HG03439 (cell line): ENCODE measurements around the gene CSKMT.
"Not testable (repeated sequence)": the region's sequence is repeated elsewhere in the genome, so short reads cannot be mapped to it uniquely, and the experiment has no call there.

ENCODE experiments used
- ATAC-seq: cut with Tn5 transposase; IDR thresholded peaks from one replicate; pipeline ENCODE4 v1.9.1; 2021; ENCODE audit warnings: mild to moderate bottlenecking, moderate library complexity; ENCODE audit not compliant: unreplicated experiment

Gene CSKMT

DNA sequence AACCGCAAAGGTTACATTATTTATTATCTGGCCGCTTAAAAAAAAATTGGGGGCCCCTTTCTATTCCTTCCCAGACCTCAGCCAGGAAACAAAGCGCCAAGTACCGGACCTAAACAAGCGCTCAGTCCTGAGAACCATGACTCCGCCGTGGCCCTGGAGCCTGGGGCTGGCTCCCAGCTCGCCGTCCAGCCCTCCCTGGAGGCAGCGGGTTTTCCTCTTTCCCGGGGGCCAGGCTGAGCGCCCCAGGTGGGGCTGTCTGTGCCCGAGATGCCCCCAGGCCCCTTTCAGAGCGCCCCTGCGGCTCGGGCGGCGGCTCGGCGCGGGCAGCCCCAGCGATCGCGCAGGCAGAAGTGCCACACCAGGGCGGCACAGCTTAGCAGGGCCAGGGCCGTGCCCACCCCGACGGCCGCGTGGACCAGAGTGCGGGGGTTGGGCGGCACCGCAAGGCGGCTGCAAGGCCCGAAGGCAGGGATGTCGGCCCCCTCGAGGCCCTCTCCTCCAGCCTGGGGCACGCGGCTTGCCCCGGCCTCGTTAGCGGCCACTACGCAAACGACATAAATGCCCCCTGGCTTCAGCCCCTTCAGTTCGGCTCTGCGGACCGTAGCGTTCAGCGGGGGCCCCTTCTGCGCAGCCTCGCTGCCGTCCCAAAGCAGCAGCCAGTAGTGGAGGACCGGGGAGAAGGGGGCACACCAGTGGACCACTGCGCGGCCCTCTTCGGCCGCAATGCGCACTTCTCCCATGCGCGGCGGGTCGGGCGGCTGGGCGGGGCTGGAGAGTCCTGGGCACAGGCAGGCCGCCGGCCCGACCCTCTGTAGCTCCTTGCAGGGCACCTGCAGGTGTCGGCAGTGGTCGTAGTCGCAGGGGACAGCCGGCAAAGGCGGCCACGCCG, 22.6 kb downstream of the CSKMT start:
- ATAC-seq, result no peak

DNA sequence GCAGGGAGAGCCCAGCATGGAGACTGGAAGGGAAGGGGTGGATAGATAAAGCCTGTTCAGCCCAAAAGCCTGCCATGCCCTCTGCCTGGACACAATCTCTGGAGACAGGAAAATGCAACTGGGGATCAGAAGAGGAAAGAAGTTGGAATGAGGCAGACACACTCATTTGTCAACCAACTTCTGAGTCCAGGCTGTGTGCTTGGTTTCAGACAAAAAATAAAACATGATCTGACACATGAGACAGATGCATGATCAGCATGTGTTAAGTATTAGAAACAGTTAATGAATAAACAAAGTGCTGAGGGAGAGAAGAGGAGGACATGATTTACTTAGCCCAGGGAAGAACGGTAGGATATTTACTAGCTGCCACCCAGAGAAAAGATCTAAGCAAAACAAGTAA, 23.4 kb downstream of the CSKMT start:
- no peak for ATAC-seq

- ATAC-seq, result no peak
Measured at GRCh38 chr11:62689421-62690183, 24.5 kb downstream of the CSKMT start, which contains the start of gene LRRN4CL. LRRN4CL (minus strand) TSS chr11:62689530; CDS start chr11:62688508, 1,022 bp downstream.

- not testable (repeated sequence) for ATAC-seq
Measured at GRCh38 chr11:62693624-62694023, 28.5 kb downstream of the CSKMT start.

DNA sequence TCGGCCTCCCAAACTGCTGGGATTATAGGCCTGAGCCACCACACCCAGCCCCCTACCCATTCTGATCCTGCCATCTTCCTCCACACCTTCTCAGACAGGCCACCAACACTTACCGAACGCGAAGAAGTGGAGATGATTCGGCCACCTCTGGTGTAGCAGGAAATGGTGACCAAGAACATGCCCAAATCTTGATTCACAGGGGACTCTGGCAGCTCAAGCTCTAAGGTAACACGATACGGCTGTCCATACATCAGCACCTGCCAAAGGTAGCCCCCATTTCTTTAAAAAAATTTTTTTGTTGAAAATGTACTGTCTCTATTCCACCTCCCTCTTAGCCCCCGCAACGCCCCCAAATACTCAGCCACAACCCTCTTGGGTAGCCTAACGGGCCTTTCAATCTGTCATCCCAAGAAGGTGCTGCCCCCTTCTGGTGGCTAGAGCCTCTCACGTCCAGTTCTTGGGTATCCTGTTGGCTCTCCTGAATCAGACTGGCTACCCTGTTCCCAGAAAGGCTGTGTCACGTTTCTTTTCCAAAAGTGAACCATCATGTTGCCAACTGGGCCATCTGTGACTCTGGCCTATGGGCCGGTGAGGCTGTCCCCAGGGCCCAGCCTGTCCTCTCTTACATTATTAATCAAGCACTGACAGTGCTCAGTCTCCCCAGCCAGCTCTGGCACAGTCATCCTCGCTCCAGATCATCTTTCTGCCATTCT, 29.5 kb downstream of the CSKMT start:
- ATAC-seq, result no peak

- ATAC-seq, result no peak
Measured at GRCh38 chr11:62702246-62702645, 37.1 kb downstream of the CSKMT start.

GRCh38 chr11:62703921-62704320, 38.8 kb downstream of the CSKMT start:
- not testable (repeated sequence) for ATAC-seq

DNA sequence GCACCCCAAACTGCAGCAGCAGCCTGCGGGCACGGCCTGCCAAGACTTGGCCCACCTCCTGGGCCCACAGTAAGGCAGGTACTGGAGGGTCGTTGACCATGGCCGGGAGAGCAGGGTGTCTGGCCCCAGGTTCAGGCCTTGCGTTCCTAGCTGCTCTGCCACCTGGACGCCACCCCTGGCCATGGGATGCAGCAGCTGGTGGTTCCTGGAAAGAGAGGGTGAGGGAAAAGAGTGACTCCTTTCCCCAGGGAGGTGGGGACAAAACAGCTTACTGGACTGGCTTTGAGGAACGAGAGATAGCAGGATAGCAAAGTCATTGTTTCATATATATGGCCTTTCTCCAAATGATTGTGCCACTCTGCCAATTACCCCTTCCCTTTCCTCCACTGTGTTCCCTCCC, 40.3 kb downstream of the CSKMT start:
- ATAC-seq, result no peak

GRCh38 chr11:62705880-62706849, 41.1 kb downstream of the CSKMT start:
- ATAC-seq, result peak; percentile 42

DNA sequence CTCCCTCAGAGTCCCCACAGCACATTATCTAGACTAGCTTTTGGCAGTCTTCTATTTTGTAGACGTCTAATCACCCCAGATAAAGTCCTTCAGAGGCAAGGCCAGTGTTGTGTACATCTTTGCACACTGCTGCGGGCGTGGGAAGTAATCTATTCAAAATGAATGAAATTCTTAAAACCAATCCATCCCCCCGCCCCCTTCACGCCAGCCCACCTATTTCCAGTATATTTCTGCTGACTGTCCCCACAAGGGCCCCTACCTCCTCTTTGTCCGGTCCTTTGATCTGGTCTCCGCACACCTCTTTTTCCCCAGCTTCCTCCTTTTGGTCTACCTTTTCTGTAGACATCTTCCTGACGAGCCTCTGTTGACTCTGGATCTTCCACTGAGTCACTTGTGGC, 41.7 kb downstream of the CSKMT start:
- no peak for ATAC-seq

DNA sequence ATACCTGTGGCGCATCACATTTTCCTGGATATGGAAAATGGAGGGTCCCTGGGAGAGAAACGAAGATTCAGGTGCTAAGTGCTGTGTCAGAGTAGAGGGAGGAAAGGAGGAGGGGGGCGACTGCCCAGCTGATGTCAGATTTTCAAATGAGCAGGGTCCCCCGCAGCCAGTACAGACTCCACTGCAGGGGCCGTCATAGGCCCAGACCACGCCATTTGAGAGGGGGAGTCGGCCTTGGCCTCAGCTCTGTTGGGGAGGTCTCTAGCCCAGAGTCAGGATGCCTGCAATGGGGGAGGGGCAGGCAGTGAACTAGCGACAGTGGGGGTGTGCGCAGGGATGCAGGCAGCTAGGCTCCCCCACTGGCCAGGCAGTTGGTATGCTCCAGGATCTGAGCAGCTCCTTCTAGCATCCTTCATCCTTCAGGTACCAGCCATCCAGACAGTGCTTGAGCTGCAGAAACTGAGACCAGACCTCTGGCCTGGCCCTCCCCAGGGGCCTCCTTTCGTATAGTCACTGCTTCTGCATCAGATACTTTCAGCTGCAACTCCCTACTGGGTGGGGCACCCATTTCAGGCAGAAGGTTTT, 42.3 kb downstream of the CSKMT start, which contains the start of the genes BSCL2 and GNG3:
Gene BSCL2 (minus strand): TSS at position 148 of the 585 bp plus-strand sequence. CDS start 229 bp downstream, outside the sequence.
Gene GNG3 (plus strand): TSS at position 400 of the 585 bp plus-strand sequence. CDS start 620 bp downstream, outside the sequence.
- no peak for ATAC-seq

GRCh38 chr11:62708392-62708791, 43.3 kb downstream of the CSKMT start:
- ATAC-seq, result no peak

DNA sequence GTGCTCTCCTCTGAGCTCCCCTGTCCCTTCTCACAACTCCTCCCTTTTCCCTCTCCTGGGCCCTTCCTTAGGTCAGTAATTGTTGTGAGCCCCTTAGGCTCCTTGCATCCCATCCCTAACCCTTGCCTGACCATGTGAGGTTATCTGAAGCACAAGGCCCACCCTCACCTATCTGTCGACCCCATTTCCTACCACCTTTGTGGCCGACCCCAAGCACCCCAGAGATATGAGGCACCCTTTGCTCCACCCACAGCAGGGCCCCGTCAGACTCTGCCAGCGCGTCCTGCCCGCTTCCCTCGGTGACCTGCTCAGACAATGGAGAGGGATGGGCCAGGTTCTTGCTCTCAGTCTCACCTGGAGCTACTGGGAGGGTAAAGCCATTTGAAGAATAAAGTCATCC, 43.7 kb downstream of the CSKMT start:
- no peak for ATAC-seq

DNA sequence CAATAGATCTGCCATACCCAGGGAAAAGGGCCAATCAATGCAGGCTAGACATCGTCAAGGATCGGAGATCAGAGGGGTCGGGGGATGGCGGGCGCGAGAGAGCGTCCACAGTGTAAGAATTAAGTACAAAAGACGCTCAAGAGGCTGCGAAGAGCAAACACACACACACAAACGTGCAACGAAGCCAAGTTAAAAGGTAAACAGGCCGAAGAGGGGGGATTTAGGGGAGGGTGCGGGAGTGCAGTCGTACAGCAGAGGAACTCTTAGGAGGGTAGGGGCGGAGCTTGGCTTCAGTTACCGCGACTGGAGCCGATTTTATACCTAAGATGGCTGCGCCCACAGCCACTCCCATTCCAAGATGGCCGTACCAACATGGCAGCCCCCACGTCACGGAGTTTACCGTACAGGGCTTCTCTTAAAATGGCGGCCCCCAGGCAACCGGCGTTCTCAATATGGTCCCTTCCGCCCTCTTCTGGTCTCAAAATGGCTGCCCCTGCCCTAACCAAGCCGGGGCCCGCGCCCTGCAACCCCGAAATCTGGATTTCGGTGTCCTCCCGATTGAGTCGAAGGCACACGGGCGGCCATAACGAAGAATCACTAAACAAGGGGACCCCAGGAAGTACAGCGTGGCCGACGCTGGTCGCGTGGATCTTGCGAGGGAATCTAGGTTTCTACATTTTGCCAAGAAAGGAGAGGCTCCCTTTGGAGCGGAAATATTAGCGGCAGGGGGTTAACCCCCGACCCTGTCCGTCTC, 44.3 kb downstream of the CSKMT start:
- ATAC-seq, result peak; percentile 81

DNA sequence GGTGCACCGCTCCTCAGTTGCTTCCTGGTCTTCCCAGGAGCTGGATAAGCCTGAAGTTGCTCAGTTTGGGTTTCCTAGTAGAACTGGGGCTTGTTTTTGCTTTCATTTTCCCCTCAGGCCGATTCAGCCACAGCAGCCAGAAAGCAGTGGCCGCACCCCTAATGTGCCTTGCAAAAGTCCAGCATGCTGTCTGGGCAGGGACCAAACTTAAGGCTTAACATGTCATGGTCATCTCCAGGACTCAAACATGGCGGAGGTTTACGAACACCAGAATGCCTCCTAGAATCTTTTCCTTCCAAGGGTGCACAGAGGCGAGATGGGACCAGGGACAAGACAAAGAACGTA, 44.9 kb downstream of the CSKMT start:
- peak; percentile 15 for ATAC-seq

GRCh38 chr11:62712276-62712812, 47.2 kb downstream of the CSKMT start:
- ATAC-seq, result no peak

DNA sequence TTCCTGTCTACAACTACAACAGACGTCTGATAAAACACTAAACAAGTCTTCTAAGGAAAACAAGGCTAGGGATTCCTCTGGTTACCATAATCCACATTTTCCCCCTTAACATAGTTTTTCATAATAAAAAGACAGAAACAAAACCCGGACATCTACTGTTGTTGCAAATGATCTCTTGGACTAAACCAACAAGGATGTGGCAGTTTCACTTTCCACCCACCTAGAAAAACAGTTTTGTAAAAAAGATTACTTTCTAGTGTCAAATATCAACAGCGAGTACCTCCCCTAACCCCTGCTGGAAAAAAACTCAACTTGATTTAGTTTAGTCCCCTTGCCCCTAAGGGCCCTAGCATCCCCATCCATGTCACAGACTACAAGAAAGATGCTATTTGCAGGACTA, 47.7 kb downstream of the CSKMT start:
- ATAC-seq, result no peak

GRCh38 chr11:62713343-62713742, 48.2 kb downstream of the CSKMT start:
- ATAC-seq, result no peak
